Breast epithelium (tissue), 4 donors: Measurements from ENCODE around the gene HACE1. TPM values are rescaled to one million over a fixed set of nuclear protein-coding genes. Genes with fewer than 3 reads are reported as not detected.
"Not testable (repeated sequence)": the region's sequence is repeated elsewhere in the genome, so short reads cannot be mapped to it uniquely, and the experiment has no call there.

Experiments
- DNase-seq, 2 donors: peaks; one replicate each; pipeline ENCODE4 v3.0.0-alpha.2; 2019; ENCODE audit warnings: low spot score in 2 of 2
- H3K27ac ChIP-seq, 2 donors: fragments of 200-600 bp; sonication (generic) in 1 of 2; one replicate each; pipeline ENCODE4 v1.5.1; 2016 to 2019; ENCODE audit warnings: mild to moderate bottlenecking in 1 of 2
- H3K27me3 ChIP-seq, 2 donors: fragments of 200-600 bp; sonication (generic) in 1 of 2; one replicate each; pipeline versions ENCODE4 v1.5.1 to v1.6.0; 2017 to 2019; ENCODE audit warnings: control low read depth in 1 of 2, mild to moderate bottlenecking in 1 of 2
- H3K36me3 ChIP-seq: fragments of 200-600 bp; one replicate; pipeline ENCODE4 v1.5.1; 2019
- H3K4me1 ChIP-seq, 2 donors: fragments of 200-600 bp; sonication (generic); one replicate each; pipeline ENCODE4 v1.5.1; 2016 to 2019; ENCODE audit warnings: control low read depth in 1 of 2
- H3K4me3 ChIP-seq, 3 donors: fragments of 200-600 bp; sonication (generic); 1 replicate in 2 of 3; 2 replicates in 1 of 3; pipeline ENCODE4 v1.5.1; 2016 to 2019; ENCODE audit warnings: mild to moderate bottlenecking in 3 of 3, moderate library complexity in 2 of 3
- H3K9me3 ChIP-seq, 2 donors: fragments of 200-600 bp; sonication (generic) in 1 of 2; one replicate each; pipeline ENCODE4 v1.5.1; 2016 to 2019; ENCODE audit warnings: control low read depth in 1 of 2
- POLR2A ChIP-seq: fragments of 450-650 bp; IDR thresholded peaks from one replicate; pipeline ENCODE4 v1.6.1; 2016; ENCODE audit warnings: antibody characterized with exemption, mild to moderate bottlenecking, moderate library complexity
- POLR2AphosphoS5 ChIP-seq, 3 donors: sonication (generic); formaldehyde crosslinking; IDR thresholded peaks; one replicate each; pipeline ENCODE4 v1.6.1; 2017; ENCODE audit warnings: antibody characterized with exemption in 3 of 3
- intact Hi-C: fragments of 100-400 bp; cut with DNase I; formaldehyde crosslinking; loops from one replicate; pipeline ENCODE4 v1.15.1; 2023; ENCODE audit warnings: low total_unique reads
- total RNA-seq, 3 donors: library from RNA; depleted of rRNA; stranded (reverse); fragments of >200 nt; gene quantifications; one replicate each; pipeline ENCODE4 v1.1.0, GENCODE V29; 2016
- TF ChIP-seq, protein P1 (sequence below), 3 donors: fragments of 450-650 bp; IDR thresholded peaks; one replicate each; pipeline ENCODE4 v1.5.1; 2016 to 2017; ENCODE audit warnings: antibody characterized with exemption in 3 of 3, mild to moderate bottlenecking in 3 of 3, moderate library complexity in 3 of 3

Gene HACE1
- total RNA-seq, 3 donors from 2014 or later: 20.2 to 33.4 (median 27.2) TPM

- Histone ChIP-seq H3K9me3 (no peaks in the 10 kb centered on the region), H3K36me3 (no peaks in the 10 kb centered on the region), H3K27me3 (no peaks in the 10 kb centered on the region), H3K4me1 (no peaks in the 10 kb centered on the region), H3K4me3 (no peak overlapping the region), H3K27ac (no peak overlapping the region)
- intact Hi-C loops: no loop called here
- TF ChIP-seq, protein P1, sequence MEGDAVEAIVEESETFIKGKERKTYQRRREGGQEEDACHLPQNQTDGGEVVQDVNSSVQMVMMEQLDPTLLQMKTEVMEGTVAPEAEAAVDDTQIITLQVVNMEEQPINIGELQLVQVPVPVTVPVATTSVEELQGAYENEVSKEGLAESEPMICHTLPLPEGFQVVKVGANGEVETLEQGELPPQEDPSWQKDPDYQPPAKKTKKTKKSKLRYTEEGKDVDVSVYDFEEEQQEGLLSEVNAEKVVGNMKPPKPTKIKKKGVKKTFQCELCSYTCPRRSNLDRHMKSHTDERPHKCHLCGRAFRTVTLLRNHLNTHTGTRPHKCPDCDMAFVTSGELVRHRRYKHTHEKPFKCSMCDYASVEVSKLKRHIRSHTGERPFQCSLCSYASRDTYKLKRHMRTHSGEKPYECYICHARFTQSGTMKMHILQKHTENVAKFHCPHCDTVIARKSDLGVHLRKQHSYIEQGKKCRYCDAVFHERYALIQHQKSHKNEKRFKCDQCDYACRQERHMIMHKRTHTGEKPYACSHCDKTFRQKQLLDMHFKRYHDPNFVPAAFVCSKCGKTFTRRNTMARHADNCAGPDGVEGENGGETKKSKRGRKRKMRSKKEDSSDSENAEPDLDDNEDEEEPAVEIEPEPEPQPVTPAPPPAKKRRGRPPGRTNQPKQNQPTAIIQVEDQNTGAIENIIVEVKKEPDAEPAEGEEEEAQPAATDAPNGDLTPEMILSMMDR (IDR thresholded peaks at IDR 0.05): no peak
- TF ChIP-seq POLR2AphosphoS5 (IDR thresholded peaks at IDR 0.05) (no peak), POLR2A (no peak)
- DNase-seq: no peak
Observed at GRCh38 chr6:104843229-104843628, 16.5 kb downstream of the HACE1 start.

DNA sequence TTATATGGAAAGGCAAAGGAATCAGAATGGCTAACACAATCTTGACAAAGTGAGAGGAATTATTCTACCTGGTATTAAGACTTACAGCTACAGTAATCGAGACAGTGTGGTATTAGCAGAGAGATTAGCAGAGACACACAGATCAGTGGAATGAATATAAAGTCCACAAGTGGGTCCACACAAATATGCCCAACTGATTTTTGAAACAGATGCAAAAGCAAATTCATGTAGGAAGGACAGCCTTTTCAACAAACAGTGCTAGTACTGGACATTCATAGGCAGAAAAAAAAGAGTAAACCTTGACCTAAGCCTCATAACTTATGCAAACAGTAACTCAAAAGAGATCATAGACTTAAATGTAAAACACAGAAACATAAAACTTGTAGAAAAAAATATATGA lies 22.6 kb downstream of the HACE1 start:
- TF ChIP-seq, protein P1 (IDR thresholded peaks at IDR 0.05): no peak
- no peak for TF ChIP-seq POLR2AphosphoS5 (IDR thresholded peaks at IDR 0.05)
- TF ChIP-seq POLR2A: no peak
- intact Hi-C loops: no loop called here
- Histone ChIP-seq H3K4me1 (no peaks in the 10 kb centered on the region), H3K9me3 (no peaks in the 10 kb centered on the region), H3K4me3 (no peak overlapping the region), H3K27me3 (no peaks in the 10 kb centered on the region), H3K27ac (no peak overlapping the region), H3K36me3 (no peaks in the 10 kb centered on the region)
- no peak for DNase-seq

GRCh38 chr6:104836479-104837020 lies 23.2 kb downstream of the HACE1 start:
- intact Hi-C loops, H3K36me3 ChIP-seq, H3K27me3 ChIP-seq: not testable (repeated sequence)

GRCh38 chr6:104835782-104836181 lies 23.9 kb downstream of the HACE1 start:
- H3K4me1 ChIP-seq: no peaks in the 10 kb centered on the region
- TF ChIP-seq POLR2A (no peak), POLR2AphosphoS5 (IDR thresholded peaks at IDR 0.05) (no peak)
- TF ChIP-seq, protein P1 (IDR thresholded peaks at IDR 0.05): no peak
- no peaks in the 10 kb centered on the region for H3K27me3 ChIP-seq
- no peaks in the 10 kb centered on the region for H3K9me3 ChIP-seq
- no peak for DNase-seq
- intact Hi-C loops: no loop called here
- H3K27ac ChIP-seq: no peak overlapping the region
- H3K36me3 ChIP-seq: no peaks in the 10 kb centered on the region
- H3K4me3 ChIP-seq: no peak overlapping the region

More at GRCh38 chr6:104836479-104837020, 23.2 kb downstream of the HACE1 start:
- H3K4me1 ChIP-seq, DNase-seq, H3K4me3 ChIP-seq, H3K9me3 ChIP-seq, H3K27ac ChIP-seq: not testable (repeated sequence)

- no peaks in the 10 kb centered on the region for H3K27me3 ChIP-seq
- no peak for TF ChIP-seq POLR2A
- no peak for TF ChIP-seq POLR2AphosphoS5 (IDR thresholded peaks at IDR 0.05)
- TF ChIP-seq, protein P1 (IDR thresholded peaks at IDR 0.05): no peak
Observed at GRCh38 chr6:104829183-104829958, 30.3 kb downstream of the HACE1 start.

More at GRCh38 chr6:104829183-104829958, 30.3 kb downstream of the HACE1 start:
- Histone ChIP-seq H3K4me1 (no peaks in the 10 kb centered on the region), H3K9me3 (peaks cover 0 to 5% of the 10 kb centered on the region in 2 donors), H3K4me3 (no peak overlapping the region), H3K27ac (no peak overlapping the region), H3K36me3 (no peaks in the 10 kb centered on the region)
- intact Hi-C loops: no loop called here
- DNase-seq: no peak
